ENCODE results near the gene RARRES1. TPM values are rescaled to one million over a fixed set of nuclear protein-coding genes. Genes with fewer than 3 reads are reported as not detected.
A peak's percentile ranks its signal among the peaks of the same experiment; 100 is the strongest.

Gene RARRES1
- total and polyA plus RNA-seq, 7 donors: 0.69 to 28.1 (median 2.9) TPM

GRCh38 chr3:158770741-158771350 is 38.6 kb upstream of the RARRES1 start:
- H3K36me3 ChIP-seq (ENCODE audit: insufficient read depth in 1 of 2, low read depth in 1 of 2): no peaks in the 10 kb centered on the region
- H3K9me3 ChIP-seq: no peaks in the 10 kb centered on the region
- TF ChIP-seq CTCF (IDR thresholded peaks at IDR 0.05): no peak
- intact Hi-C loops (cut with DNase I): no loop called here
- no peak for ATAC-seq
- H3K4me1 ChIP-seq: peaks cover 23% of the 10 kb centered on the region
- no peak overlapping the region for H3K27ac ChIP-seq
- WGBS, 3 donors: 83 to 85% (median 85%) methylated on average over 4 of the region's 4 CpGs
- H3K4me3 ChIP-seq: no peak overlapping the region
- H3K27me3 ChIP-seq (ENCODE audit: insufficient read depth in 3 of 3, low read length in 2 of 3): no peaks in the 10 kb centered on the region
- DNase-seq: no peak

- intact Hi-C loops (cut with DNase I): loop anchor here in 1 of 2 donors (5.0 kb wide), 1 partner anchor 43 kb away; no protein-coding TSS in a partner anchor
- Histone ChIP-seq H3K27ac (peak overlapping the region; percentile 75), H3K9me3 (no peaks in the 10 kb centered on the region), H3K27me3 (ENCODE audit: insufficient read depth in 3 of 3, low read length in 2 of 3) (no peaks in the 10 kb centered on the region), H3K4me3 (no peak overlapping the region), H3K4me1 (peaks cover 23% of the 10 kb centered on the region), H3K36me3 (ENCODE audit: insufficient read depth in 1 of 2, low read depth in 1 of 2) (no peaks in the 10 kb centered on the region)
- 91% methylated on average over 10 of the region's 10 CpGs for WGBS, 3 donors
- no peak for TF ChIP-seq CTCF (IDR thresholded peaks at IDR 0.05)
- DNase-seq: no peak
- ATAC-seq: no peak
These were observed 37.9 kb upstream of the RARRES1 start for GRCh38 chr3:158769952-158770740.

GRCh38 chr3:158769549-158769948 is 37.3 kb upstream of the RARRES1 start:
- Histone ChIP-seq H3K27ac (peak overlapping the region; percentile 75), H3K27me3 (ENCODE audit: insufficient read depth in 3 of 3, low read length in 2 of 3) (no peaks in the 10 kb centered on the region), H3K4me1 (peaks cover 23% of the 10 kb centered on the region), H3K36me3 (ENCODE audit: insufficient read depth in 1 of 2, low read depth in 1 of 2) (no peaks in the 10 kb centered on the region), H3K9me3 (no peaks in the 10 kb centered on the region), H3K4me3 (no peak overlapping the region)
- no peak for ATAC-seq
- WGBS, 3 donors: 39 to 44% (median 41%) methylated on average over 4 of the region's 4 CpGs
- DNase-seq: no peak
- intact Hi-C loops (cut with DNase I): loop anchor here in 1 of 2 donors (5.0 kb wide), 1 partner anchor 42 kb away; no protein-coding TSS in a partner anchor
- no peak for TF ChIP-seq CTCF (IDR thresholded peaks at IDR 0.05)

GRCh38 chr3:158768881-158769543 is 36.8 kb upstream of the RARRES1 start:
- WGBS, 3 donors: 20 to 31% (median 26%) methylated on average over 8 of the region's 8 CpGs
- Histone ChIP-seq H3K27ac (peak overlapping the region; percentile 75), H3K36me3 (ENCODE audit: insufficient read depth in 1 of 2, low read depth in 1 of 2) (no peaks in the 10 kb centered on the region), H3K4me3 (peak overlapping the region; percentile 13), H3K27me3 (ENCODE audit: insufficient read depth in 3 of 3, low read length in 2 of 3) (no peaks in the 10 kb centered on the region), H3K4me1 (peaks cover 23% of the 10 kb centered on the region), H3K9me3 (no peaks in the 10 kb centered on the region)
- intact Hi-C loops (cut with DNase I): loop anchor here in 1 of 2 donors (5.0 kb wide), 1 partner anchor 42 kb away; no protein-coding TSS in a partner anchor
- ATAC-seq (peak; percentile 66 to 80 (median 72)), DNase-seq (no peak)
- TF ChIP-seq CTCF (IDR thresholded peaks at IDR 0.05): no peak

Measured in psoas muscle (tissue), 8 donors.